NCI-H1048 (cell line): ENCODE results near the gene SLF2.

Source experiments
- DNase-seq: peaks from one replicate; lab custom pipeline; 2025; lab: John Stamatoyannopoulos, UW

The SLF2 gene

GRCh38 chr10:100980711-100981110 lies 67.9 kb downstream of the SLF2 start:
- DNase-seq: no peak

GRCh38 chr10:100981178-100981772 lies 68.5 kb downstream of the SLF2 start:
- DNase-seq: no peak

GRCh38 chr10:100982916-100983830 lies 70.4 kb downstream of the SLF2 start:
- no peak for DNase-seq

- no peak for DNase-seq
Observed at GRCh38 chr10:100983868-100984671, 71.3 kb downstream of the SLF2 start.

- DNase-seq: no peak
Observed at GRCh38 chr10:100984672-100985177, 72.0 kb downstream of the SLF2 start.

- DNase-seq: no peak
Observed at GRCh38 chr10:100985336-100985735, 72.6 kb downstream of the SLF2 start.

GRCh38 chr10:100986623-100986951 lies 73.8 kb downstream of the SLF2 start:
- DNase-seq: no peak

- DNase-seq: peak; percentile 32
Observed at GRCh38 chr10:100986952-100987684, 74.4 kb downstream of the SLF2 start, which contains the start of the genes MRPL43 and TWNK. Gene MRPL43, minus strand, starts transcription at chr10:100987497. Its CDS starts 54 bp downstream, at chr10:100987443. Gene TWNK, plus strand, starts transcription at chr10:100987543. Its CDS starts 668 bp downstream, at chr10:100988211.

GRCh38 chr10:100987685-100988049 lies 74.9 kb downstream of the SLF2 start:
- DNase-seq: no peak

GRCh38 chr10:100988166-100988565 lies 75.4 kb downstream of the SLF2 start:
- no peak for DNase-seq

GRCh38 chr10:100989088-100989487 lies 76.3 kb downstream of the SLF2 start:
- DNase-seq: no peak

GRCh38 chr10:100993986-100994708 lies 81.4 kb downstream of the SLF2 start:
- DNase-seq: no peak

GRCh38 chr10:100995181-100995580 lies 82.4 kb downstream of the SLF2 start:
- DNase-seq: no peak

GRCh38 chr10:100996678-100997359 lies 84.1 kb downstream of the SLF2 start:
- DNase-seq: no peak

GRCh38 chr10:100997360-100998182 lies 84.8 kb downstream of the SLF2 start:
- DNase-seq: peak; percentile 60

GRCh38 chr10:100998183-100998990 lies 85.6 kb downstream of the SLF2 start:
- DNase-seq: peak; percentile 42

GRCh38 chr10:100998991-100999741 lies 86.4 kb downstream of the SLF2 start:
- DNase-seq: peak; percentile 23

GRCh38 chr10:100999742-101000126 lies 87.0 kb downstream of the SLF2 start, which contains the start of gene LZTS2:
Gene LZTS2, plus strand, starts transcription at chr10:100999808. Its CDS starts 2,731 bp downstream, at chr10:101002539.
- no peak for DNase-seq
